HUDEP-2 (cell line): ENCODE results near the gene NUP58.
A peak's percentile ranks its signal among the peaks of the same experiment; 100 is the strongest.

Source experiments
- DNase-seq, 76 experiments: peaks; one replicate each; lab custom pipeline; 2025; ENCODE audit not compliant: unreplicated experiment in 76 of 76; lab: John Stamatoyannopoulos, UW

The NUP58 gene

GRCh38 chr13:25301347-25302113, at the start of gene NUP58:
Gene NUP58 (plus strand): TSS chr13:25301625. CDS start chr13:25301774, 149 bp downstream.
- peak in 75 of 76 experiments; percentile 40 to 93 (median 87) for DNase-seq

GRCh38 chr13:25252225-25252624, 49.2 kb upstream of the NUP58 start:
- DNase-seq: no peak

- DNase-seq: no peak
Measured at GRCh38 chr13:25252752-25253151, 48.7 kb upstream of the NUP58 start.

GRCh38 chr13:25253702-25254101, 47.7 kb upstream of the NUP58 start:
- DNase-seq: no peak

GRCh38 chr13:25262261-25262660, 39.2 kb upstream of the NUP58 start:
- no peak for DNase-seq

GRCh38 chr13:25266706-25267105, 34.7 kb upstream of the NUP58 start:
- no peak for DNase-seq

- DNase-seq: peak in 11 of 76 experiments; percentile 1 to 27 (median 6)
Measured at GRCh38 chr13:25267715-25268114, 33.7 kb upstream of the NUP58 start.

- DNase-seq: no peak
Measured at GRCh38 chr13:25268561-25268960, 32.9 kb upstream of the NUP58 start.

- no peak for DNase-seq
Measured at GRCh38 chr13:25276748-25277147, 24.7 kb upstream of the NUP58 start.

GRCh38 chr13:25280396-25280795, 21.0 kb upstream of the NUP58 start:
- no peak for DNase-seq

GRCh38 chr13:25281193-25281934, 20.1 kb upstream of the NUP58 start:
- DNase-seq: no peak

GRCh38 chr13:25281935-25282332, 19.5 kb upstream of the NUP58 start:
- DNase-seq: no peak

GRCh38 chr13:25286308-25286968, 15.0 kb upstream of the NUP58 start:
- peak in 7 of 76 experiments; percentile 1 to 18 (median 6) for DNase-seq

- DNase-seq: peak in 75 of 76 experiments; percentile 19 to 90 (median 74)
Measured at GRCh38 chr13:25286969-25287961, 14.2 kb upstream of the NUP58 start, which contains the start of gene MTMR6. Gene MTMR6 (minus strand): TSS chr13:25287488. CDS start chr13:25287247, 241 bp downstream.

- no peak for DNase-seq
Measured at GRCh38 chr13:25288966-25289365, 12.5 kb upstream of the NUP58 start.

- no peak for DNase-seq
Measured at GRCh38 chr13:25291691-25292090, 9.7 kb upstream of the NUP58 start.

- DNase-seq: peak in 61 of 76 experiments; percentile 2 to 84 (median 33)
Measured at GRCh38 chr13:25292301-25292700, 9.1 kb upstream of the NUP58 start.

- no peak for DNase-seq
Measured at GRCh38 chr13:25295228-25295627, 6.2 kb upstream of the NUP58 start.

GRCh38 chr13:25295701-25296100, 5.7 kb upstream of the NUP58 start:
- no peak for DNase-seq

GRCh38 chr13:25300861-25301346, 521 bp upstream of the NUP58 start:
- DNase-seq: peak in 13 of 76 experiments; percentile 6 to 59 (median 35)
